Fibroblast of skin of right quadriceps (primary cell): ENCODE results near the gene KRT6C.
A peak's percentile ranks its signal among the peaks of the same experiment; 100 is the strongest.

ENCODE experiments used
- DNase-seq: peaks from one replicate; pipeline ENCODE4 v3.0.0-alpha.2; 2013

KRT6C gene

DNA sequence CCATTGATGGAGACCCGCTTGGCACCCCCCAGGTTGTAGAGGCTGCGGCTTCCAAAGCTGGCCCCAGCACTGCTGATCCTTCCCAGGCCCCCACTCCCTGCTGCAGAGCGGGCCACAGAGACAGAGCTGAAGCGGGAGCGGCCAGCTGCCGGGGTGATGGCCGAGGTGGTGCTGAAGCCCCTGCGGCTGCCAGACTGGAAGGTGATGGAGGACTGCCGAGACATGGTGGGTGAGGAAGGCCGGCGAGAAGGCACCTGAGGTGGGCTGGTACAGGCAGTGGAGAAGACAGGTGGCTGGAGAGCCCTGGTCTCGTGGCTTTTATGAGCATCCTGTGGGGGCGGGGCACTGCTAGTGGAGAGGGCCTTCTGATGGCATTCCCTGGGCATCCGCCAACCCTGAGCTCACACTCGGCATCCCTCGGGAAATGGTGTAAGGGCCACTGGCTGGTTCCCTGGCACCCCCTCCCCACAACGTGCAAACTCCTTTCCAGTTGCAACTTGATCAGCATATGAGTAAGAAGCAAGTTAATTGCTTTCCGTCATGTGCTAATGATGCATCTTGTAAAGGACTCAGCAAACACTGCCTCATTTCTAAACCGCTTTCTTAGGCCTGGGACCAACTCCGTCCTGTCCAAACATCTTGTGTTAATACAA lies 39.4 kb downstream of the KRT6C start, which contains the start of gene KRT75:
TSS of gene KRT75 (minus strand) at position 291 of the 653 bp plus-strand sequence. CDS start at position 224, 67 bp downstream.
- peak; percentile 39 for DNase-seq

DNA sequence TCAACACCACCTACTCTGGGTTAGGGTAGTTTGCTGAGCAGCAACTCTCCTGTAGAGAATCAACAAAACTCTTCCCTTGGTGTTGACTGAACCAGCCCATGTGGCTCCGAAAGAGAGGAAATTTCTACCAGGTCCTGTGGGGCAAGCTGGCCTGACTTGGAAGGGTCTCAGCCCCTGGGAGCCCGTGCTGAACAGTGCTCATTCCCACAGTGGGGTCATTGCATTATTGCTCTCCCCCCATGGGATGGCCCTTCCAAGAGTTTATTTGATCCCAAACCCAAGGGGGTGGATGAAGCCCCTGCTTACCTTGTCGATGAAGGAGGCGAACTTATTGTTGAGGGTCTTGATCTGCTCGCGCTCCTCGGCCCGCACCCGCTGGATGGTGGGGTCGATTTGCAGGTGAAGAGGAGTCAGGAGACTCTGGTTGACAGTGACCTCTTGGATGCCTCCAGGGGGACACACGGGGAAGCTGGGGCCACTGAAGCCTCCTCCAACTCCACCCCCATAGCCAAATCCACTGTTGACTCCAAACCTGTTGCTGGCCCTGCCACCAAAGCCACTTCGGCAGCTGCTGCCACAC lies 40.0 kb downstream of the KRT6C start:
- DNase-seq: no peak

DNA sequence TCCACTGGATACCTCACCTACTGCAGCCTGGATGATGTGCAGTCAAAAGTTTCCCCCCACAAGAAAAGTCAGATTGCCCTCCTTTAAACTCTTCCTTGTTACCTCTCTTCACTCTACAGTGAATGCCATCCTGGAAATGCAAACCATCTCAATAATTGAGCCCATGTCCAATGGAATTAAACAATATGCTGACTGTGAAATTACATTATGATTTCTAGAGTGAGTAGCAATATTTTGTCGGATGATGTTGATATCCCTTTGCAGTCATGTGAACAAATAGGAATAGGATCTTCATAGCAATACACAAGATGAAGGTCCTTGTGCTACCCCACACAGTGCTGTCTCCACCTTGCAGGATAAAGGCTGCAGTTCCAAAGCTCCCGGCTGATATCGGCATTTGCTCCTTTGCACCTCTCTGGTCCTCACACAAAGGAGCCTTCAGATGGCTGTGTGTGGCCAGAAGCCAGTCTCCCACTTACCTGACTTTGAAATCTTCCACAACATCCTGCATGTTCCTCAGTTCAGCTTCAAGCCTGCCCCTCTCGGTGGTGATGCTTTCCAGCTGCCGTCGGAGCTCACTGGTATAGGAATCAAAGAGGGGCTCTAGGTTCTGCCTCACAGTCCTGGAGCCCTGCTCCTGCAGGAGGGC lies 40.9 kb downstream of the KRT6C start:
- no peak for DNase-seq

DNA sequence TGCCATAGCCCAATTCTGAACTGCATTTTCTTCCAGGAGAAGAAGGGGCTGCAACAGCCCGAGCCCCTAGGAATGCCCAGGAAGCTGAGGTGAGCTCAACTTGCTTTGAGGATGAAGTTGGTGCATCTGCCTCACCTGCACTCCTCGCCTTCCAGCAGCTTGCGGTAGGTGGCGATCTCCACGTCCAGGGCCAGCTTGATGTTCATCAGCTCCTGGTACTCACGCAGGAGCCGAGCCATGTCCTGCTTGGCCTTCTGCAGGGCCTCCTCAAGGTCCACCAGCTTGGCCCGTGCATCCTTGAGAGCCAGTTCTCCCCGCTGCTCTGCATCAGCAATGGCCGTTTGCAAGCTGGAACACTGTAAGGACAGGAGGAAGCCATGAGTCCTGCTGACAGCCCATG lies 45.5 kb downstream of the KRT6C start:
- no peak for DNase-seq

DNA sequence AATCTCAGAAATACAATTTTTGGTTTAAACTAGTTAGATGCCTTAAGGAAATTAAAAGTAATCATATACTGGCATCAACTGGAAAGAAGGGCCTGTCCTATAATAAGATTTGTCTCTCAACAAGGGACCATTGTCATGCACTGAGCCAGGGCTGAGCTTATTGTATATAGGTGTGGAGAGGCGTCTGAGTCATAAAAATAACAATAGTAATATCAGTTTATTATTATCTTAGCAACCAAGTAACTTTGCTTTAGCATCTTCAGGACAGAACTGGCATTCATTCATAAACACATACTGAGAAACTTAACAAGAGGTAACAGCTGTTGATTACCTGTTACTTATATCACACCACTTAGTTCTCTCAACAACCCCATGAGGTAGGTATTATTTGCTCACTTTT lies 46.5 kb downstream of the KRT6C start:
- DNase-seq: no peak

DNA sequence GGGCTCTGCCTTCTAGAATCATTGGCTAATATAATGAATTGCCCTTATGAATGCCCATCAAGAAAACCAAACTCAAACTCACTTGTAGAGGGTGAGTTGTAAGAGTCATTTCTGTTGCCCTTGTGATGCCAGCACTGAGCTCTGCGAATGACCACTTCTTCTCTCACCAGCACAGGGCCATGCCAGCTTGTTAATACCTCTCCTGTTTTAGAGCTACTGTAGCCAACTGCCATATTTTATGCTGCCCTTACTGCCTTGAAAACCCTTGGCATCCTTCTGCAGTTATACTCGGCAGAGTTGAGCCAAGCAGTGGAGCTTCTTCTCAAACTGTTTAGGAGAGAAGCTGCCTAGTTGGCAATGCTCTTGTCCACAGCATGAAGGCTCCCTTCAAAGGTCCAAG lies 47.6 kb downstream of the KRT6C start:
- no peak for DNase-seq

DNA sequence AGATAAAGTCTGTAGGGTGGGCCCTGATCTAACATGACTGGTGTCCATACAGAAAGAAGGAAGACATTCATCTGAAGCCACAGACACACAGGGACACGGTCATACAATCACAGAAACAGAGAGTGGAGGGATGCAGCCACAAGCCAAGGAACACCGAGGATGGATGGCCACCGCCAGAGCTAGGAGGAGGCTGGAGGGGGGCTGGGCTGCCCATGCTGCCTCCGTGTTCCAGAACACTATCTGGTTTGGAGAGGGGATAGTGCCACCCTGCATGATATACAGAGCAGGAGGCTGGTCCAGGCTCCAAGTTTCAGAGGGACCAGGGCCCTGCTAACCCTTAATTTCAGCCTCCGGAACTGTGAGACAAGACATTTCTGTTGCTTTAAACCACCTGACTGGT lies 48.1 kb downstream of the KRT6C start:
- DNase-seq: no peak

DNA sequence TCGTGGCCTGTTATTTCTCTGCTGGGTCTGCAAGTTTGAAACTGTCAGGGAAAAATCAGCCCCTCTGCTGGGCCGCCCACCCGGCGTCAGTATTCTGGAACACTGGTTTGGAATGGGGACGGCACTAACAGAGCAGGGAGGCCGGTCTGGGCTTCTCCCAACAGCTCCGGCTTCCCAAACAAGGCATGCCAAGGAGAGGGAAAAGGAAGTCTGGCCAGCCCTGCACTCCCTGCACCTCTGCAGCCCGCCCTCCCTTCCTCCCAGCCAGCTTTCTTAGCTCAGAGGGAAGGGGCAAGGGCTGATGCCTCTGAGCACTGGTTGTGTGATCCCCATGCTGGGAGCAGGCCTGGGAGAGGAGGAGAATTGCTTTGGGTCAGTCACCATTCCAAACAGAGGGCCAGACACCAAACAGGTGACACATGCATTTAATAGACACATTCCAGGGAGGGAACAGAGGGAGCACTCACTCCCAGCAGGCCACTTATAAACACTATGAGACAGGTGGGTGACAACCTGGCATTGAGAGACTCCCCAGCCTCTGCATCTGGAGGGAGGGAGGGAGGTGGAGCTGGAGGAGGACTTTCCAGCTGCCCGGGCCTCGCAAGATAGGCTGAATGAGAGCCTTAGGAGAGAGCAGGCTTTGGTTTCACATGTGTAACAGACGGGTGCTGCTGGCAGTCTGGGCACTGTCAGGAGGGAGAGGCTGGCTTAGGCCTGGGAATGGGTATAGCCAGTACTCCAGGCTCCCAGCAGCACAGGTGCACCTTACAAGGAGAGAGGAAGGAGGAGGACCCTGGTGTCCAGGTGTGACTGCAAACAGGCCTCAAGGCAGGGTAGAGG lies 49.7 kb downstream of the KRT6C start:
- DNase-seq: no peak

DNA sequence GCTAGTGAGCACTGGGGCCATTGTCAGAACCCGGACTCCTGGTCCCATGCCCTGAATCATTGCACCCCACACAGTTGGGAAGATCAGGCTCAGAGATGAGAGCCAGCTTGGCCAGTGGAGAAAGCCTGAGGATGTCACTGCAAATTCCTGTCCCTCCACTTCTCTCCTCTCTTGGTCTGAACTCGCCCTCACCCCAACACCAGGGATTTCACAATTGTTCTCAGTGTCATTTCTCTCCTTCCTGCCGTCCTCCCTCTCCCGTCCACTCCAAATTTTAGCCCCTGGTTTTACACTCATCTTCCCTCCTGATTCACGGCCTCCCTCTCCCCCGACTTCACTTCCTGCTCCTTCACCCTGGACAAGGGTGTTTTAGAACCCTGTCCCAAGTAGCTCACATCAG lies 50.6 kb downstream of the KRT6C start:
- DNase-seq: no peak

DNA sequence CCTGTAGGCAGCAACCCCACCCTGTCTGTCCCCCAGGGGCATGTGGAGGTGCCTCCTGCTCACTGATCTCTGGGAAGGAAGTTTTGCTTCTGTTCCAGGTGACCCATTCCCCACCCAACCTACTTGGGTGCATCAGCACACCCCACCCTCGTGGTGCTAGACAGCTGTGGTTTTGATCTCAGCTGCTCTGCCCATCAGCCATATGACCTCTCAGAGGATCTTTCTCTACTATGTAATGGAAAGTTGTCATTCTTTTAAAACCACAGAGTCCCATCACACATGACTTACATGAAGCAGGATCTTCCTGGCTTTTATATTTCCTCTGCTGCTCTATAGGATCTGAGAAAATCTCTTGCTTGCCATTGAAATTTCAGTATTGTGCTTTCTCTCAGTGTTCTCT lies 53.9 kb downstream of the KRT6C start:
- peak; percentile 33 for DNase-seq

DNA sequence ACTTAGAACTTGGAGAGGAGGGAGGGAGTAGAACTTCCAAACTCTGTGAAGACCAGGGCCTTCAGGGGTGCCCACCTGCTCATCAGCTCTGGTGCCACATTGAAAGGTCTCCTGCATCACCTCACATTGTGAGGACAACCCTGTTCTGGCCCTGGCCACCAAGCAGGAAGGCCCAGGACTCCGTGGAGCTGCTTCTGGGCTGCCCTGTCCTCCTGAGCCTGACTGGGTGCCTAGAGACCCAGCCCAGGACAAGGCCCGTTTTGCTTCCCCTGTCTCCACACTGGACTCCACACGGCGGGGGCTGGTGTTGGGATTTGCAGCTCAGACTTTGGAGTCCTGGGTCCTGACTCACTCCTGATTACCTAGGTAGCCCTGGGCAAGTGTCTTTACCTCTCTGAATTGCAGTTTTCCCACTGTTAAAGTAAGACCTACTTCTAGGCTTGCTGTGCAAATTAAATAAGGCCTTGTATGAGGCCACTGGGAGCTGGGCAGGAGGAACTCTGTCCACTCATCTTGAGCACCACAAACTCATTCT lies 55.0 kb downstream of the KRT6C start:
- DNase-seq: no peak
